ENCODE results near the gene DCPS.

DCPS gene

DNA sequence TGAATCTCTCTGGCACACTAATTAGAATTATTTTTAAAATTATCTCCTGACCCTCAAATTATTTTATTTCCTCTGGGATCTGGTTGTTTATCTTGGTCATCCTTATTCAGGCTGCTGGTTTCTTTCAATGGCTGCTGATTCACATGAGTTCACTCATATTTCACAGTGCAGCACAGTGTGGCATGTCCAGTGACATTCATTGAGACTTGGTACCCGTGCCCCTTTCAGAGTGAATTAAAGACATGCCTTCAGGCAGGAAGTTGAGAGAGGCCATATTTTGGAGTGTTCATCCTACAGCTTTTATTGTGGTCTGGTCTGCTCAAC, 13.5 kb downstream of the DCPS start:
- no peaks in the 10 kb centered on the region for H3K9me3 ChIP-seq
- no peaks in the 10 kb centered on the region for H3K27me3 ChIP-seq
- H3K4me3 ChIP-seq (ENCODE audit: low read depth, low read length): no peak overlapping the region
- no peak for TF ChIP-seq CTCF (IDR thresholded peaks at IDR 0.05; ENCODE audit: low read depth, low read length)
- no peak for DNase-seq
- peaks cover 3% of the 10 kb centered on the region for H3K4me1 ChIP-seq
- peaks cover 3% of the 10 kb centered on the region; the same call in 1 of the 2 replicates for H3K36me3 ChIP-seq

- Histone ChIP-seq H3K36me3 (peaks cover 3% of the 10 kb centered on the region; the same call in 1 of the 2 replicates), H3K9me3 (no peaks in the 10 kb centered on the region), H3K4me3 (ENCODE audit: low read depth, low read length) (no peak overlapping the region), H3K27me3 (no peaks in the 10 kb centered on the region), H3K4me1 (peaks cover 3% of the 10 kb centered on the region)
- no peak for DNase-seq
- TF ChIP-seq CTCF (IDR thresholded peaks at IDR 0.05; ENCODE audit: low read depth, low read length): no peak
These were observed 14.1 kb downstream of the DCPS start for GRCh38 chr11:126317756-126318573.

DNA sequence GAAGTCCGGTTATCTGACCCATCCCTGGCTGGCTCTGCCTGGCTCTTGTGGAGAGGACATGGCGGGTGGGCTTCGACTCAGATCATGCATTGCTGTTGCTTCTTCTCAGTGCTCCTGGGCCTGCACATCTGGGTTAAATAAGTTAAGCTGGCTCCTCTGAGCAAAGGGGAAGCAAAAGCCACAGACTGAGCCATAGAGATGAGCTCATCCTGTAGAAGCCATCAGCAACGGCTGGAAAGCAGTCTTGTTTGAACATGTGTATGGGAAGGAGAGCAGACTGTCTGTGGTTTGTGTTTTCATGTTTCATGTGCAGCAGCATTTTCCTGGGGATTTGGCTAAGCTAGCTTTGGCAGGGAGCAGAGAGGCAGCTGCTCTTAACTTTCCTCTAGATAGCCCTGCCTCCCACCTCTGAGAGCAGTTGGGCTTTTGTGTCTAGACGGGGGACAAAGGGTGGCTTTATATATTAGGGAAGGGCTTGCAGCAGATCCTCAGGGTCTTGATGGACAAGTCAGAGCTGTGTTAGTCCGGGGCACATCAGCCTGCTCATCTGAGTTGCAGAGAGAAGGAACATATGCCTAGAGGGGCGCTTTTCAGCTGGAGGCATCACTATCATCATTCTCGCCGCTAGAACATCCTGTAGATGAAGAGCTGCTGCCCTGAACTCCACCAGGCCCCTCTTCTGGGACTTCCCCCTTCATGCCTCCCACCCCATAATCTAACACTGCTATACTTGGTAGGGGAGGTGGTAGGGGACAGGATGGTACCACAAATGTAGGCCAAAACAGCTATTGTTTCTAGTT, 14.9 kb downstream of the DCPS start:
- no peaks in the 10 kb centered on the region for H3K9me3 ChIP-seq
- no peak overlapping the region for H3K4me3 ChIP-seq (ENCODE audit: low read depth, low read length)
- H3K4me1 ChIP-seq: peaks cover 3% of the 10 kb centered on the region
- no peaks in the 10 kb centered on the region for H3K27me3 ChIP-seq
- peaks cover 3% of the 10 kb centered on the region; the same call in 1 of the 2 replicates for H3K36me3 ChIP-seq
- TF ChIP-seq CTCF (IDR thresholded peaks at IDR 0.05; ENCODE audit: low read depth, low read length): no peak
- no peak for DNase-seq

DNA sequence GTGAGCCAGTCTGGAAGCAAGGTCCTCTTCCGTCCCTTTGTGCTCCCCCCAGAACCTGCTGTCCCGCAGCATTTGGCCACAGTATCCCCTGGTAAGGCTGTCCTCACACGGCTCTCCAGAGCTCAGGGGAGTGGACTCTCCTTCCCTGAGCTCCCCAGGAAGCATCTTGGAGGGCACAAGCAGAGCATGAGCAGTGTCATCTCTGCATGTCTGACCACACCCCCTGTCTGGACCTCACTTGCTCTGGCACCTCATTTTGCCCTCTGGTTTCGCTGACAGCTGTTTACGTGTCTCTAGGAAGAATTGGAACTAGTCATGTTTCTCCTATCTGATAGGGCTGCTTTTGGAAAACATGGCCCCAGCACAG, 15.5 kb downstream of the DCPS start:
- H3K4me3 ChIP-seq (ENCODE audit: low read depth, low read length): no peak overlapping the region
- no peaks in the 10 kb centered on the region for H3K36me3 ChIP-seq
- peaks cover 3% of the 10 kb centered on the region for H3K4me1 ChIP-seq
- no peaks in the 10 kb centered on the region for H3K27me3 ChIP-seq
- no peaks in the 10 kb centered on the region for H3K9me3 ChIP-seq
- no peak for DNase-seq
- TF ChIP-seq CTCF (IDR thresholded peaks at IDR 0.05; ENCODE audit: low read depth, low read length): no peak

- no peaks in the 10 kb centered on the region for H3K27me3 ChIP-seq
- H3K4me3 ChIP-seq (ENCODE audit: low read depth, low read length): no peak overlapping the region
- no peak for TF ChIP-seq CTCF (IDR thresholded peaks at IDR 0.05; ENCODE audit: low read depth, low read length)
- no peak for DNase-seq
- no peaks in the 10 kb centered on the region for H3K4me1 ChIP-seq
- H3K36me3 ChIP-seq: no peaks in the 10 kb centered on the region
- H3K9me3 ChIP-seq: no peaks in the 10 kb centered on the region
These were observed 19.1 kb downstream of the DCPS start for GRCh38 chr11:126322996-126323395.

Measured in BE2C (cell line).